ENCODE data around the gene CAVIN1.
"Not testable (repeated sequence)": the region's sequence is repeated elsewhere in the genome, so short reads cannot be mapped to it uniquely, and the experiment has no call there.

The CAVIN1 gene, protein sequence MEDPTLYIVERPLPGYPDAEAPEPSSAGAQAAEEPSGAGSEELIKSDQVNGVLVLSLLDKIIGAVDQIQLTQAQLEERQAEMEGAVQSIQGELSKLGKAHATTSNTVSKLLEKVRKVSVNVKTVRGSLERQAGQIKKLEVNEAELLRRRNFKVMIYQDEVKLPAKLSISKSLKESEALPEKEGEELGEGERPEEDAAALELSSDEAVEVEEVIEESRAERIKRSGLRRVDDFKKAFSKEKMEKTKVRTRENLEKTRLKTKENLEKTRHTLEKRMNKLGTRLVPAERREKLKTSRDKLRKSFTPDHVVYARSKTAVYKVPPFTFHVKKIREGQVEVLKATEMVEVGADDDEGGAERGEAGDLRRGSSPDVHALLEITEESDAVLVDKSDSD

DNA sequence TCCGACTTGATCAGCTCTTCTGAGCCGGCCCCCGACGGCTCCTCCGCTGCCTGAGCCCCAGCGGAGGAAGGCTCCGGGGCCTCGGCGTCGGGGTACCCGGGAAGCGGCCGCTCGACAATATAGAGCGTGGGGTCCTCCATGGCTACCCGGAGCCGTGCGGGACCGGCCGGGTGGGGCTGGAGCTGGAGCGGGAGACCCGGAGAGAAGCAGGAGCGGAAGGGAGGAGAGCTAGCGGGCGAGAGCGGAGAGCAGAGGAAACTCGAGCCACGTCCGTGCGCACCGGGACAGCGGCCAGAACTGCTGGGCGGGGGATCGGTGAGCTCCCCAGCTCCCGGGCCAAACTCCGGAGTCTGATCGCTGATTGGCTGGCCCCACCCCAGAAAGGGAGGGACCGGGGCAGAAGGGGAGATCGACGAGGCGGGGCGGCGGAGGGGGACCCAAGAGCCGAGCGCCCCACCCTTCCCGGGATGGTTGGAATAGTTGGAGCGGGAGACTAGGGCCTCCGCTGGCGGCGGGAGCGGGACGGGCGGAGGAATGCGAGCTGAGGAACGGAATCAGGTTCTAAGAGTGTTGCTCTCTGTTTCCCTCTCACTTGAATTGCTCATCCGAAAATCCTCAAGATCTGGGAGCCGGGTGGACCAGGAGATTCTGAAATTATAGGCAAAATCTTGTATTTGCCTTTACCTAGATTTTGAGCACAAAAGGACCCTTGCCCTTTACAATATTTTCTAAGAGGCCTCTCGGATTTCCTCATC, at the start of gene CAVIN1:
Gene CAVIN1 (minus strand): TSS at position 299 of the 755 bp plus-strand sequence. CDS start 159 bp downstream, at position 140.
- DNase-seq = peak; percentile 99
- in situ Hi-C loops (cut with HindIII; ENCODE audit: low pct_ligation_motif_present, low pct_unique_long_range_greater_than_20kb, low sequenced_read_pairs) = no loop called here

DNA sequence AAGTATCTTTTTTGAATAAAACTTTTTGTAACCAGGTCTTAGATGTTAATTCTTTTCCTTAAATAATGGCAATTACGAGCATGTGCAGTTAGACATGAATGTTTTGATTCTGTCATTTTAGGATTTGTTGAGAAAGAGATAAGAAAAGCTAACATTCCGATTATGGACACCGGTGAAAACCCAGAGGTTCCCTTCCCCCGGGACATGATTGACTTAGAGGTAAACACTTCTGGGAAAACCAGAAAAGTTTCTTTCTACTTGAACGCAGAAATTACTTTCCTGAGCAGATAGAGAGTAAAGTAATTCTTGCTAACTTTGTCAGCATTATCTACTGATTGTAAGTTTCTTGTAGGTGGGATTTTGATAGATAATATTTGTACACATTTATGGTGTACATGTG, 44.8 kb upstream of the CAVIN1 start:
- in situ Hi-C loops (cut with HindIII; ENCODE audit: low pct_ligation_motif_present, low pct_unique_long_range_greater_than_20kb, low sequenced_read_pairs) = no loop called here
- no peak for DNase-seq

DNA sequence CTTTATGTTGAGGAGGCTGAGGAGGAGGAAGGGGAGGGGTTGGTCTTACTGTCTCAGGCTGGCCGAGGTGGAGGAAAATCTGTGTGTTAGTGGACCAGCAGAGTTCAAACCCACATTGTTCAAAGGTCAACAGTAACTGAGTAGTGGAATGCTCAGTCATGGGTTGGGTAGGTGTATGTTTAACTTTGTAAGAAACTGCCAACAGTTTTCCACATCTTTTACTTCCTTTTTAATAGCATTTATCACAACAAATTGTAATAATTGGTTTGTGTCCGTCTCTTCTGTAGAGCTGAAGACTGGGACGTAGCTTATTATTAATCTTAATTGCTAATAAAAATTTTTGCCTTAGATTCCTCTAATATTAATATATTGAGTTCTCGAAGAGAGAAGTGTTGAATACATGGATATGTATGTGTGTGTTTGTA, 40.9 kb upstream of the CAVIN1 start:
- in situ Hi-C loops (cut with HindIII; ENCODE audit: low pct_ligation_motif_present, low pct_unique_long_range_greater_than_20kb, low sequenced_read_pairs) = no loop called here
- DNase-seq = peak; percentile 60

DNA sequence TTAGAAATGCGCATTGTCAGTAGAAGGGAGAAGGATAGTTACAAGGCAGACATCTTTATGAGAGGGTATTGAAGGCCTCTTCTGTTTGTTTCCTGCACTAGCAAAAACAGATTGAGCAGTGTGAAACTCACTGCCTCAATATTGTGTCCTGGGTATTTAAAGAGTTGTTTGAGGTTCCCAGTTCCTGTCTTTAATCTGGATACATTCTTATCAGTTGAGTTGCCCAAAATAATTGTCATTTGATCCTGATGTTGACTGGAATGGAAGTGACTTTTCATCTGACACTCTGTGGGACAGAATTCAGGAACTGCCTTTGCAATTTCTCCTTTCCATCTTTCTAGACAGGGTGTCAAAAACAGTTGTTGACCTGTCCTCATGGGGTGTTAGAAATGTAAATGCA, 37.3 kb upstream of the CAVIN1 start:
- DNase-seq = no peak
- in situ Hi-C loops (cut with HindIII; ENCODE audit: low pct_ligation_motif_present, low pct_unique_long_range_greater_than_20kb, low sequenced_read_pairs) = no loop called here

DNA sequence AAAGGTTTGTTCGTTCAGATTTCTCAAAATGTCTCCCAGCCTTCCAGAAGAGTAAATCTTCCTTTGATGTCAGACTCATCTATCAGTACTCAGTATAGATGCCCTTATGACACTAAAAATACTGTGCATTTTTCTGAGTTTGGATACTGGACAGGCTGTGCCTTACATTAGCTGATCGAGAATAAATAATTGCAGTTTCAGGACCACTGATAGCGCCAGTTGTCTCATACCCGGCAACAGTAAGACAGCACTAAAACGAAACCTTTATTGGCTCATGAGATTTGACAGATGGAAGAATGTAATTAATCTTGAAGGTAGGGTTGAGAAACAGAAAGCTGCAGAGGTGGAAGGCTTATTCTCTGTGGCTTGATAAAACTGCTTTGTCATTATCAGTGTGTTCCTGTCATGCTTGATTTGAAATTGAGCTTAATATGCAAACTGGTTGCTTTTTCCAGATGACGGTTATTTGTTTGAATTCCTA, 36.8 kb upstream of the CAVIN1 start:
- in situ Hi-C loops (cut with HindIII; ENCODE audit: low pct_ligation_motif_present, low pct_unique_long_range_greater_than_20kb, low sequenced_read_pairs) = no loop called here
- peak; percentile 63 for DNase-seq

DNA sequence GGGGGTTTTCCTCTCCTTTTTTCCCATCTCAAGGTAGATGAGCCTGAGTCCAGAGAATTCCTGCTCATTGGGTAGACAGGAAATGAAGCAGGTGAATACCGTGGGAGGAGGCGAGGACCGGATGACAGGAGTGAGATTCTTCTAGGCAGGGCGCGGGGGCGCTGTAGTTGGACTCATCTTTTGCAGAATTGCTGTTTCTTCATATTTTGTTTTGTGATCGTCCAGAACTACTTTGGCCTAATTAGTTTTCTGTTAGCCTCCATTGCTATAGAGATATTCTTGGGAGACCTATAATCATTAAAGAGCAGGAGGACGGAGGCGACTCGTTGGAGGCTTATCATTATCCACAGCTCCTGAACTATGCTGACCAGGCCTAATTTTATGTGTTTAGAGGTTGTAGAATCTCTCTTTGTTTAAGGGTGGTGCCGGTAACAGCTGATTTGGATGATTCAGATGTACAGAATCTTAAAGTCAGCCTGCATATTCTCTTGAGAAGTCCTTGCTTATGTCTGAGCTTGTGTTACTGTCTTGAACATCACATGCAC, 36.3 kb upstream of the CAVIN1 start:
- DNase-seq = peak; percentile 65
- in situ Hi-C loops (cut with HindIII; ENCODE audit: low pct_ligation_motif_present, low pct_unique_long_range_greater_than_20kb, low sequenced_read_pairs) = no loop called here

DNA sequence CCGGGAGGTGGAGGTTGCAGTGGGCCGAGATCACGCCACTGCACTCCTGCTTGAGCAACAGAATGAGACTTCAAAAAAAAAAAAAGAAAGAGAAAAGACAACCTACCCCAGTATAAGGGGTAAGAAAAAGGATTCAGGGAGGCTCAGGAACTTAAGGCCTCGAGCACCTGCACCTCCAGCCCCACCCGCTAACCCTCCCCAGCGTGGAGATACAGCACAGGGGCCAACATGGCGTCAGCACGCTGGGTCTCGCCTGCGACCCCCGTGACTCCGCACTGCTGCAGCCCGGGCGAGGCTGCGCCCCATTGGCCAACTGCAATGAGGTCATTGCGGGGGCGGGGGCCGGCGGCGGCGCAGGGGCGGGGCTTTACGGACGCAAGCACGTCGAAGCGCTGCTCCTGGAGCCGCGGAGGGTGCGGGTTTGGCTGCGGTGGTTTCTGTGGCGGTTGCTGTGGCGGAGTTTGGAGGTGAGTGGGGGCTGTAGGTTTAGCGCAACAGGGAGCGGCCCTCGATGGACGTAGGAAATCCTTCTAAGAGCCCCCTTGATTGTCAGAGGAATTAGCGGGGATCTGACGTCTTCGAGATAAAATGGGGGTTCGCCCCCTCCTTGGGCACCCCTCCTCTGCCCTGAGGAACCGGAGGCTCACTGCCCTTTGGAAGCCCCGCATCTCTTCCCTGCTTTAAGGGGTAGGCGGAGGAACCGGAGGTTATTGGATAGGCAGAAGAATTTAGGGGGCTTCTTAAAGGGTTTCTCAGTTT, 35.6 kb upstream of the CAVIN1 start, which contains the start of gene ATP6V0A1:
Gene ATP6V0A1 (plus strand): TSS at position 382 of the 759 bp plus-strand sequence. CDS start 2,017 bp downstream, outside the sequence.
- peak; percentile 85 for DNase-seq
- in situ Hi-C loops (cut with HindIII; ENCODE audit: low pct_ligation_motif_present, low pct_unique_long_range_greater_than_20kb, low sequenced_read_pairs) = no loop called here

DNA sequence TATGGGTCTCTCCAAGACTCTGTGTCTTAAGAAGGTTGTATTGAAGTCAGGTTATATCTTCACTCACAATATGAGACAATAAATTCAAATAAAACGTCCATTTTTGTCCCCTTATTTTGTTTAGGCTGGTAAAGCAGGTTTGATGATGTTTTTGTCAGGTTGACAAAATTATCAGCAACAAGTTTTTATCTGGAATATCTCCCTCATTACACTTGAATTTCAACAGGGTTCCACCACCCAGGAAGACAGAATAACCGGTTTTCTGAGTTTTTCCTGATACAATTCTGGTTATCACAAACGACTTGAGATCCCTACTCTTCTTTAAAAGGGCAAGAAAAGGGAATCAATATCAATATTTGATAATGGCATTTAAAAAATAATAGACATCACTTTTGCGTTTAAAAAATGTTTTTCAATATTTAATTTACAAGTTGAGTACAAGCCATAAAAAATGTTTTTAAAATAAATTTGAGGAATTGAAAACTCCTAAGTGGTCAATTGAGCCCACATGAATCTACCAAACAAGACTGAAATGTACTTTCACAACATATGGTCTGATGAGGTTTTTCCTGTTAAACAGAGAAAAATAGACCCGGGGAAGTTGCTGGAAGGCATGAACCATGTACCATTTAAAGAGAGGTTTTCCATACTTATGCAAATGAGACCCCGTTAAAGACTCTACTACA, 34.2 kb upstream of the CAVIN1 start:
- in situ Hi-C loops (cut with HindIII; ENCODE audit: low pct_ligation_motif_present, low pct_unique_long_range_greater_than_20kb, low sequenced_read_pairs) = no loop called here
- DNase-seq = no peak

DNA sequence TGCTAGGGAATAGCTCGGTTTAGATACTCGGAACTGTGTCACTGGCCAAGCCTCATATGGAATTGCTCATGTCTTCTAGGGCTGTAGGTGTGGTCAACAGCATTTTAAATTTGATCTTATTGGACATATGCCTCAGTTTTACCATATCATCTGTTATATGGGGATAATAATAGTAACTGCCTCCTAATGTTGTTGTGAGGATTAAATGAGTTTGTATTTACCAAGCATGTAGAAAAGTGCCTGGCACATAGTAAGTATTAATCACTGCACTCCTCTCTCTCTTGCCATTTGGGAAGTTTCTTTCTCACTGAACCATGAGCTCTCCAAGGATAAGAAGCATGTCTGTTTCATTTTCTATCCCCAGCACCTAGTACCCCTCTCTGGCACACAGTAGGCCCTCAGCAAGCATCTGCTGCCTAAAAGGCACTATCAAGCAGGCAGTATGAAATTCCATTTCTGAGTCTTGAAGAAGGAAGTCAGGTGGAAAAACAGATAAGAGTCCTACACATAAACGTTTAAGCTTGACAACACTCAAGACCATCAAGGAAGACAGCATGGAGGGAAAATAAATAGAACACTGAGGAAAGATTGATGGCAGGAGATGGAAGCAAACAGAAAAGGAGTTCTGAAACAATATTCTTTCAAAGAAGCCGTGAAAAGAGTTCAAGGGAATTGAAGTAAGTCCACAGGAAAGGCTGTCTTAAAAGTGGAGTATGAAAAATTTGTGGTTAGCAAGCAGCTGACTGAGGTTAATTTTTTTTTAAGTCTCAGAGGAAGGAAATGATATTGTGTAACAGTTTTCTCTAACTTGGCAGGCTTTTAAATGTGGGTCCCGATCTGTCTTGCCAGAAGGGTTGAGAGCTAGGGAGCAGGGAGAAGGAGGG, 33.4 kb upstream of the CAVIN1 start:
- DNase-seq = peak; percentile 77
- in situ Hi-C loops (cut with HindIII; ENCODE audit: low pct_ligation_motif_present, low pct_unique_long_range_greater_than_20kb, low sequenced_read_pairs) = no loop called here

DNA sequence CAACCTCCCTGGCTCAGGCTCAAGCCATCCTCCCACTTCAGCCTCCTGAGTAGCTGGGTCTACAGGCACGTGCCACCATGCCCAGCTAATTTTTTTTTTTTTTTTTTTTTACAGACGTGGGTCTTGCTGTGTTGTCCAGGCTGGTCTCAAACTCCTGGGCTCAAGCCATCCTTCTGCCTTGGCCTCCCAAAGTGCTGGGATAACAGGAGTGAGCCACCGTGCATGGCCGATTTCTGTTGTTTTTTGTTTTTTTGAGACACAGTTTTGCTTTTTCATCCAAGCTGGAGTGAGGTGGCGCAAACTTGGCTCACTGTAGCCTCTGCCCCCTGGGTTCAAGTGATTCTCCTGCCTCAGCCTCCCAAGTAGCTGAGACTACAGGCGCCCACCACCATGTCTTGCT, 31.9 kb upstream of the CAVIN1 start:
- DNase-seq; in situ Hi-C loops (cut with HindIII; ENCODE audit: low pct_ligation_motif_present, low pct_unique_long_range_greater_than_20kb, low sequenced_read_pairs): not testable (repeated sequence)

DNA sequence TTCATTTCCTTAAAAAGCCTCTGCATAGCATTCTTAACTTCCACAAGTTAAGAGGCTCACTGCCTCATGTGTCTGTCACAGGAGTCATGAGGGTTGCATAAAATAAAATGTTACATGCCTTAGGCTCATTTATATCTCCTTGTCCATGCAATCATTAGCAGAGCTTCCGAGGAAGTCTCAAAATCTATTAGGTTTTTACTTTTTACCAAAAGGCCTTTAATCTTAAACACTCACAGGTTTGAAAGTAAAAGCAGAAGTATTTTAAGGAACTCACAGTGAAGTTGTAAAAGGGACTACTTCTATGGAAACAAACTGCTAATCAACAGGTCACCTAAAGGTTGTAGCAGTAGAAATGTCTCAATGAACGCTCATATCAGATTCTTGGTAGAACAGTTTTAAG, 30.4 kb upstream of the CAVIN1 start:
- DNase-seq = no peak
- in situ Hi-C loops (cut with HindIII; ENCODE audit: low pct_ligation_motif_present, low pct_unique_long_range_greater_than_20kb, low sequenced_read_pairs) = no loop called here

DNA sequence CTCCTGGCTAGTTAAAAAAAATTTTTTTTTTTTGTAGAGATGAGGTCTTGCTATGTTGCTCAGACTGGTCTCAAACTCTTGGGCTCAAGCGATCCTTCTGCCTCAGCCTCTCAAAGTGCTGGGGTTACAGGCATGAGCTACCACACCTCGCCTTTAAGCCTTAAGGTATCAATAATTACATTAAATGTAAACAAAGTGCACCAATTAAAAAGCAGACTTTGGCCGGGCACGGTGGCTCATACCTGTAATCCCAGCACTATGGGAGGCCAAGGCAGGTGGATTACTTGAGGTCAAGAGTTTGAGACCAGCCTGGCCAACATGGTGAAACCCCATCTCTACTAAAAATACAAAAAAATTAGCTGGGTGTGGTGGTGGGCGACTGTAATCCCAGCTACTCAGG, 28.2 kb upstream of the CAVIN1 start:
- DNase-seq; in situ Hi-C loops (cut with HindIII; ENCODE audit: low pct_ligation_motif_present, low pct_unique_long_range_greater_than_20kb, low sequenced_read_pairs): not testable (repeated sequence)

DNA sequence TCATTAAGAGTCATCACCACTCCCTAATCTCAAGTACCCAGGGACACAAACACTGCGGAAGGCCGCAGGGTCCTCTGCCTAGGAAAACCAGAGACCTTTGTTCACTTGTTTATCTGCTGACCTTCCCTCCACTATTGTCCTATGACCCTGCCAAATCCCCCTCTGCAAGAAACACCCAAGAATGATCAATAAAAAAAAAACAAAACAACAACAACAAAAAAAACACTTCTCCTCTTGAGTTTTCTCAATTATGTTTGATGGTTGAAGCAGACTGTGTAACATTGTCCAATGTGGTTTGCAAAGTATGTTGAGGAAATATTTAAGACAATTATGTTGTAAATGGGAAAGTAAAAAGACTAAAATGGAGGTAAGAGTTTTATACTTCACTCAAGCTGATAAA, 26.8 kb upstream of the CAVIN1 start:
- DNase-seq; in situ Hi-C loops (cut with HindIII; ENCODE audit: low pct_ligation_motif_present, low pct_unique_long_range_greater_than_20kb, low sequenced_read_pairs): not testable (repeated sequence)

DNA sequence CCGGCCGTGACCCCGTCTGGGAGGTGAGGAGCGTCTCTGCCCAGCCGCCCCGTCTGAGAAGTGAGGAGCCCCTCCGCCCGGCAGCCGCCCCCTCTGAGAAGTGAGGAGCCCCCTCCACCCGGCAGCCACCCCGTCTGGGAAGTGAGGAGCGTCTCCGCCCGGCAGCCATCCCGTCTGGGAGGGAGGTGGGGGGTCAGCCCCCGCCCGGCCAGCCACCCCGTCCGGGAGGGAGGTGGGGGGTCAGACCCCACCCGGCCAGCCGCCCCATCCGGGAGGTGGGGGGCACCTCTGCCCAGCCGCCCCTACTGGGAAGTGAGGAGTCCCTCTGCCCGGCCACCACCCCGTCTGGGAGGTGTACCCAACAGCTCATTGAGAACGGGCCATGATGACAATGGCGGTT, 26.1 kb upstream of the CAVIN1 start:
- DNase-seq = not testable (repeated sequence)

DNA sequence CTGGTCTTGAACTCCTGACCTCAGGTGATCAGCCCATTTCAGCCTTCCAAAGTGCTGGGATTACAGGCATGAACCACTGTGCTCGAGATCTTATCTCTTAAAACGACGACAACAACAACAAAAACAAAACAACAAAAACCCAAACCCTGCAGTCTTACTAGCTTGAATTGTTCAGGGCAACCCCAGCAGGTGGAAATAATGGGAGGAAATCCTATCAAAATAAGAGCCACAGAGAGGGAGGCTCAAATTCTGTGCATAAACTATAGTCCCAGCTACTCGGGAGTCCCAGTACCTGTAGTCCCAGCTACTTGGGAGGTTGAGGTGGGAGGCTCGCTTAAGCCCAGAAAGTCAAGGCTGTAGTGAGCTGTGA, 19.1 kb upstream of the CAVIN1 start:
- no peak for DNase-seq

More for the DNA sequence above, 26.1 kb upstream of the CAVIN1 start:
- in situ Hi-C loops (cut with HindIII; ENCODE audit: low pct_ligation_motif_present, low pct_unique_long_range_greater_than_20kb, low sequenced_read_pairs) = not testable (repeated sequence)

DNA sequence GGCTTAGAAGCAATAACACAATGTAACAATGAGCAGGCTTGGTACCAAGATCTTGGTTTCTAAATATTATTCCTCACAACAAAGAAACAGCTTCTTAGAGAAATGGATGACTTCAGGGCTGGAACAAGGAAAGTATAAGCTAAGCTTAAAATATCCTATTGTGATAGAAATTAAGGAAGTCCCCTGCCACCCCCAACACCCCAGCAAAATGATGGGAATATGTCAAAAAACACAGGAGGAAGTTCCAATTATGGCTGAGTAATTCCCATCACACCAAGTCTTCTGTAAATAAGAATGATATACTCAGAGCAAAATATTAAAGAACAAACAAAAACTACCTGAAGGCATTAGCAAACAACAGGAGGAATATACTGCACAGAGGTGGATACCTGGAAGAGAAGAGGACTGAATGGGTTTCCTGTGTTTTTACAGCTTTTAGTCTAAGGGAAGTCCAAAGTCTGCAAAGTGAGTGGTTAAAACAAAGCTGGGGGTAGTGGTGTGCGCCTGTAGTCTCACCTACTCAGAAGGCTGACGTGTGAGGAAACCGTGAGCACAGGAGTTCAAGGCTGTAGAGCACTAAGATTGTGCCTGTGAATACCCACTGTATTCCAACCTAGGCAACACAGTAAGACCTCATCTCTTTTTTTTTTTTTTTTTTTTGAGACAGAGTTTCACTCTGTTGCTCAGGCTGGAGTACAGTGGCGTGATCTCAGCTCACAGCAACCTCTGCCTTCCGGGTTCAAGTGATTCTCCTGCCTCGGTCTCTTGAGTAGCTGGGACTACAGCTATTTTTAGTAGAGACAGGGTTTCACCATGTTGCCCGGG, 18.5 kb upstream of the CAVIN1 start:
- no peak for DNase-seq
- in situ Hi-C loops (cut with HindIII; ENCODE audit: low pct_ligation_motif_present, low pct_unique_long_range_greater_than_20kb, low sequenced_read_pairs) = no loop called here

More for the DNA sequence above, 19.1 kb upstream of the CAVIN1 start:
- in situ Hi-C loops (cut with HindIII; ENCODE audit: low pct_ligation_motif_present, low pct_unique_long_range_greater_than_20kb, low sequenced_read_pairs) = no loop called here
